HepG2 (cell line): ENCODE measurements around the gene RGS19. TPM values are rescaled to one million over a fixed set of nuclear protein-coding genes. Genes with fewer than 3 reads are reported as not detected.

Source experiments
- ARID3A ChIP-seq: IDR thresholded peaks from 2 replicates; pipeline ENCODE4 v1.6.1; 2012; ENCODE audit warnings: low read depth, low read length, improper control_type of control experiment
- MAFK ChIP-seq, 2 experiments: IDR thresholded peaks in 1 of 2; conservative IDR thresholded peaks in 1 of 2; 2 replicates each; pipeline ENCODE4 v1.6.1; 2011; ENCODE audit warnings: improper control_type of control experiment in 2 of 2, low read length in 2 of 2
- TBX3 ChIP-seq: fragments of 450-650 bp; IDR thresholded peaks from 2 replicates; pipeline ENCODE4 v1.6.1; 2017; ENCODE audit warnings: antibody characterized with exemption, mild to moderate bottlenecking, inconsistent platforms, borderline replicate concordance
- TFDP2 ChIP-seq: sonication (generic); formaldehyde crosslinking; IDR thresholded peaks from 2 replicates; pipeline ENCODE4 v1.4.0; 2020; ENCODE audit warnings: missing genetic modification reagents
- ZHX2 ChIP-seq, 2 experiments: sonication (generic) in 1 of 2; formaldehyde crosslinking in 1 of 2; IDR thresholded peaks; 2 replicates each; pipeline versions ENCODE4 v1.6.1 to v1.9.0; 2014 to 2022; ENCODE audit warnings: antibody characterized with exemption in 1 of 2, borderline replicate concordance in 1 of 2, inconsistent platforms in 1 of 2, low read depth in 1 of 2, missing genetic modification reagents in 1 of 2
- ZNF143 ChIP-seq: sonication (generic); formaldehyde crosslinking; IDR thresholded peaks from 2 replicates; pipeline ENCODE4 v1.4.0; 2020; ENCODE audit warnings: missing genetic modification reagents
- polyA plus RNA-seq, 8 experiments: library from polyadenylated mRNA; depleted of rRNA in 3 of 8; stranded (reverse) in 7 of 8; unstranded in 1 of 8; fragments of >200 nt; fragmentation: Illumina TruSeq in 4 of 8; extraction: Trizol in 4 of 8; gene quantifications; 2 replicates each; pipeline versions ENCODE4 v1.2.1 to v1.2.3, GENCODE V29; 2011 to 2016; ENCODE audit warnings: low read depth in 4 of 8, missing spikeins in 1 of 8, mixed read lengths in 1 of 8; ENCODE audit not compliant: insufficient read depth in 1 of 8
- total RNA-seq, 5 experiments: library from RNA; depleted of rRNA; stranded (reverse); fragments of >200 nt; fragmentation: Illumina TruSeq; extraction: Trizol; gene quantifications; 2 replicates each; pipeline ENCODE4 v1.2.3, GENCODE V29; 2016; ENCODE audit warnings: low read depth in 1 of 5
- TF ChIP-seq, protein P1 (sequence below), 2 experiments: fragments of 450-650 bp in 1 of 2; sonication (generic) in 1 of 2; formaldehyde crosslinking in 1 of 2; IDR thresholded peaks; 2 replicates each; pipeline versions ENCODE4 v1.6.1 to v1.8.0; 2016 to 2022; ENCODE audit warnings: antibody characterized with exemption in 1 of 2, mild to moderate bottlenecking in 1 of 2, missing genetic modification reagents in 1 of 2

The RGS19 gene
- total and polyA plus RNA-seq, 2 of the 13 experiments (the other 11 are each of a cell fraction or from before 2014, with no cell fraction given): 10.7 to 11.9 TPM

GRCh38 chr20:64065062-64065973 is 14.0 kb downstream of the RGS19 start (continued):
- TF ChIP-seq ARID3A: no peak
- no peak for TF ChIP-seq TBX3
- TF ChIP-seq TFDP2 (CRISPR knock-in tag): no peak
- TF ChIP-seq ZHX2 (IDR thresholded peaks at IDR 0.05; ENCODE audit: low read depth): peak; percentile 61; the same call in 1 of the 2 replicates
- no peak for TF ChIP-seq ZHX2 (CRISPR knock-in tag; IDR thresholded peaks at IDR 0.05; ENCODE audit: borderline replicate concordance)
- TF ChIP-seq, protein P1, sequence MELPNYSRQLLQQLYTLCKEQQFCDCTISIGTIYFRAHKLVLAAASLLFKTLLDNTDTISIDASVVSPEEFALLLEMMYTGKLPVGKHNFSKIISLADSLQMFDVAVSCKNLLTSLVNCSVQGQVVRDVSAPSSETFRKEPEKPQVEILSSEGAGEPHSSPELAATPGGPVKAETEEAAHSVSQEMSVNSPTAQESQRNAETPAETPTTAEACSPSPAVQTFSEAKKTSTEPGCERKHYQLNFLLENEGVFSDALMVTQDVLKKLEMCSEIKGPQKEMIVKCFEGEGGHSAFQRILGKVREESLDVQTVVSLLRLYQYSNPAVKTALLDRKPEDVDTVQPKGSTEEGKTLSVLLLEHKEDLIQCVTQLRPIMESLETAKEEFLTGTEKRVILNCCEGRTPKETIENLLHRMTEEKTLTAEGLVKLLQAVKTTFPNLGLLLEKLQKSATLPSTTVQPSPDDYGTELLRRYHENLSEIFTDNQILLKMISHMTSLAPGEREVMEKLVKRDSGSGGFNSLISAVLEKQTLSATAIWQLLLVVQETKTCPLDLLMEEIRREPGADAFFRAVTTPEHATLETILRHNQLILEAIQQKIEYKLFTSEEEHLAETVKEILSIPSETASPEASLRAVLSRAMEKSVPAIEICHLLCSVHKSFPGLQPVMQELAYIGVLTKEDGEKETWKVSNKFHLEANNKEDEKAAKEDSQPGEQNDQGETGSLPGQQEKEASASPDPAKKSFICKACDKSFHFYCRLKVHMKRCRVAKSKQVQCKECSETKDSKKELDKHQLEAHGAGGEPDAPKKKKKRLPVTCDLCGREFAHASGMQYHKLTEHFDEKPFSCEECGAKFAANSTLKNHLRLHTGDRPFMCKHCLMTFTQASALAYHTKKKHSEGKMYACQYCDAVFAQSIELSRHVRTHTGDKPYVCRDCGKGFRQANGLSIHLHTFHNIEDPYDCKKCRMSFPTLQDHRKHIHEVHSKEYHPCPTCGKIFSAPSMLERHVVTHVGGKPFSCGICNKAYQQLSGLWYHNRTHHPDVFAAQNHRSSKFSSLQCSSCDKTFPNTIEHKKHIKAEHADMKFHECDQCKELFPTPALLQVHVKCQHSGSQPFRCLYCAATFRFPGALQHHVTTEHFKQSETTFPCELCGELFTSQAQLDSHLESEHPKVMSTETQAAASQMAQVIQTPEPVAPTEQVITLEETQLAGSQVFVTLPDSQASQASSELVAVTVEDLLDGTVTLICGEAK (IDR thresholded peaks at IDR 0.05): no peak
- TF ChIP-seq, protein P1 (CRISPR knock-in tag; IDR thresholded peaks at IDR 0.05): peak; percentile 49; the same call in 1 of the 2 replicates
- no peak; the same call in 1 of the 2 replicates for TF ChIP-seq ZNF143 (CRISPR knock-in tag)
- TF ChIP-seq MAFK (conservative IDR thresholded peaks at IDR 0.05 in 1 of 2, IDR thresholded peaks at IDR 0.05 in 1 of 2; ENCODE audit: low read length in 2 of 2): no peak
